ENCODE measurements around the gene HPCAL1.

HPCAL1 gene

DNA sequence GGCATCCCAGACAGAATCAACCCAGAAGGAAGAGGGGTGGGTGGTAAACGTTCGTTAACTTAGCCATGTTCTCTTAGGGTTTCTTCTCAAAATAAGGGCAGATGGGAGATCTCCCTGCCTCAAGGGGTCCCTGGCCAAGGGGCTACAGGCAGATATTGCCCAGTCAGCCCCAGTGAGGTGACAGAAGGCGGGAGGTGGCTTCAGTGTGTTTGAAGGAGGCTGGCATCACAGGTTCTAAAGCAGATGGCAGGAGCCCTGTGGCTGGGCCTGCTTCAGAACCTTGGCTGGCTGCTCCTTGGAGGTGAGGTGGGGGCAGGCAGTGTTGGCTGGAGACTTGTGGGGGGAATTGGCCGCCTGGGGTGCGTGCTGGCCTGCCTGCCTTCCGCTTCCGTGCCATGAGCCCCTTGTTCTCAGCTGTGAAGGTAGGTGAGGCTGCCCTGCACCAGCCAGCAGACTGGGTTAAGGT, 23.5 kb downstream of the HPCAL1 start:
- TF ChIP-seq, protein P1, sequence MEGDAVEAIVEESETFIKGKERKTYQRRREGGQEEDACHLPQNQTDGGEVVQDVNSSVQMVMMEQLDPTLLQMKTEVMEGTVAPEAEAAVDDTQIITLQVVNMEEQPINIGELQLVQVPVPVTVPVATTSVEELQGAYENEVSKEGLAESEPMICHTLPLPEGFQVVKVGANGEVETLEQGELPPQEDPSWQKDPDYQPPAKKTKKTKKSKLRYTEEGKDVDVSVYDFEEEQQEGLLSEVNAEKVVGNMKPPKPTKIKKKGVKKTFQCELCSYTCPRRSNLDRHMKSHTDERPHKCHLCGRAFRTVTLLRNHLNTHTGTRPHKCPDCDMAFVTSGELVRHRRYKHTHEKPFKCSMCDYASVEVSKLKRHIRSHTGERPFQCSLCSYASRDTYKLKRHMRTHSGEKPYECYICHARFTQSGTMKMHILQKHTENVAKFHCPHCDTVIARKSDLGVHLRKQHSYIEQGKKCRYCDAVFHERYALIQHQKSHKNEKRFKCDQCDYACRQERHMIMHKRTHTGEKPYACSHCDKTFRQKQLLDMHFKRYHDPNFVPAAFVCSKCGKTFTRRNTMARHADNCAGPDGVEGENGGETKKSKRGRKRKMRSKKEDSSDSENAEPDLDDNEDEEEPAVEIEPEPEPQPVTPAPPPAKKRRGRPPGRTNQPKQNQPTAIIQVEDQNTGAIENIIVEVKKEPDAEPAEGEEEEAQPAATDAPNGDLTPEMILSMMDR (IDR thresholded peaks at IDR 0.05; ENCODE audit: low read depth, low read length, missing control alignments): no peak
- no peak for DNase-seq (ENCODE audit: low read depth)
- in situ Hi-C loops (cut with HindIII; ENCODE audit: low sequenced_read_pairs): no loop called here
- H3K4me3 ChIP-seq (ENCODE audit: low read depth, low read length): no peak overlapping the region

DNA sequence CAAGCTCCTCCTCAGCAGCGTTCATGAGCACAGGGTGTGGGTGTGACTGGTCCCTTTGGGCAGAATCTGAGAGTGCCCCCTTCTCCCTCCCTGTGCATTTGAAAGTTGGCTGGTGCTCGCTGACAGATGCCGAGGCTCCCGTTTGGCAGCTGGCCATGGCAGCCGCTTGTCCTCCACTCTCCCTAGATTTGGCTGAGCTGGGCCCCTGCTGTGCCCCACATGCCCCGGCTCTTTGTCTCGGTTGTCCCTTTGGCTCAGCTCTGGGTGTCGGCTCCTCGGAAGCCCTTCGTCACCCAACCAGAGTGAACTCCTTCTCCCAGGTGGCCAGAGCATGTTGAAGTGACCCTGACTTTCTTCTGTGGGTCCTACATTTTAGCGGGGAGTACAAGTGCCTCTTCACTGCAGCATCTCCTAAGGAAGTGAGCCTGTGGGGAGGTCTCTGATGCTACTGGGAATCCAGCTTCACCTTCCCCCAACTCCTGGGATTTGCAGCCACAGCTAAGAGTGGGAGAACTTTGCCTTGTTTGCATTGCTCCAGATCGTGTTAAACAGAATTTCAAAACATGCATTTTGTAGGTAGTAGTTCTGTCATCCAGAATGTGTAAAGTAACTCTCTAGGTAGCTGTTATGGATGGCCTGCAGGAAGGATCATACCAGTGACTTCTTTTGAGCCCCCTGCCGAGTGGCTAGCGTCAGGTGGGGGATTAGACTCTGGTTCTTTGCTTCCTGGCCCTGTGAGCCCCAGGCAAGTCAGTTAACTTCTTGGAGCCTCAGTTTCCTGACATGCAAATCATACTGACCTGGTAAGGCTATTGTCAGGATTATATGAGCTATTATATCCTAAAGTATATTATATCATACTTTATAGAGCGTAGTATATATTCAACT, 24.2 kb downstream of the HPCAL1 start:
- no peak for DNase-seq (ENCODE audit: low read depth)
- in situ Hi-C loops (cut with HindIII; ENCODE audit: low sequenced_read_pairs): no loop called here
- TF ChIP-seq, protein P1 (IDR thresholded peaks at IDR 0.05; ENCODE audit: low read depth, low read length, missing control alignments): no peak
- H3K4me3 ChIP-seq (ENCODE audit: low read depth, low read length): no peak overlapping the region

DNA sequence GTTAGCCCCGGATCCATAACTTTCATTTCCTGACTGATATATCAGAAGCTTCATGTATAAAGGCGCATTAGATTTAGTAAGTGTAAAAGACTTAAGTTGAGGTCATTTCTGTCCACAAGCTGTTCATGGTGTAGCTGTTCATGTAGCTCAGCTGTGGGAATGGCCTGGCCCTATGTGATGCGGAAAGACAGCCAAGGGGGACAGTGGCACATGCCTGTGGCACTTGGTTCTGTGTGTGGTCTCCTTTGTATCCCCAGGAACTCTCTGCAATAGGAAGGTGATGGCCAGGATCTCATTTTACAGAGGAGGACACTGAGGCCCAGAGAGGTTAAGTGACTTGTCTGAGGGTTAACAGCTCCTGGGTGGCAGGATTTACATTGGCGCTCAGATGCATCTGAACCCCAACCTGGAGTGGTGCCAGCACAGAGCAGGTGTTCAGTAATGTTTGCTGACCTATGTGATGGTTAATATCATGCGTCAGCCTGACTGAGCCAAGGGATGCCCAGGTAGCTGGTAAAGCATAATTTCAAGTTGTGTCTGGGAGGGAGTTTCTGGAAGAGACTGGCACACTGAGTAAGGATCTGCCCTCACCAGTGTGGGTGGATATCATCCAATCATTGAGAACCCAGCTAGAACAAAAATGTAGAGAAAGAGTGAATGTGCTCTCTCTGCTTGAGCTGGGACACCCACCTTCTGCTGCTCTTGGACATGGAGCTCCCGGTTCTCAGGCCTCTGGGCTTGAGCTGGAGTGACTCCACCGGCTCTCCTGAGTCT, 25.4 kb downstream of the HPCAL1 start:
- in situ Hi-C loops (cut with HindIII; ENCODE audit: low sequenced_read_pairs): no loop called here
- TF ChIP-seq, protein P1 (IDR thresholded peaks at IDR 0.05; ENCODE audit: low read depth, low read length, missing control alignments): no peak
- no peak for DNase-seq (ENCODE audit: low read depth)
- H3K4me3 ChIP-seq (ENCODE audit: low read depth, low read length): no peak overlapping the region

DNA sequence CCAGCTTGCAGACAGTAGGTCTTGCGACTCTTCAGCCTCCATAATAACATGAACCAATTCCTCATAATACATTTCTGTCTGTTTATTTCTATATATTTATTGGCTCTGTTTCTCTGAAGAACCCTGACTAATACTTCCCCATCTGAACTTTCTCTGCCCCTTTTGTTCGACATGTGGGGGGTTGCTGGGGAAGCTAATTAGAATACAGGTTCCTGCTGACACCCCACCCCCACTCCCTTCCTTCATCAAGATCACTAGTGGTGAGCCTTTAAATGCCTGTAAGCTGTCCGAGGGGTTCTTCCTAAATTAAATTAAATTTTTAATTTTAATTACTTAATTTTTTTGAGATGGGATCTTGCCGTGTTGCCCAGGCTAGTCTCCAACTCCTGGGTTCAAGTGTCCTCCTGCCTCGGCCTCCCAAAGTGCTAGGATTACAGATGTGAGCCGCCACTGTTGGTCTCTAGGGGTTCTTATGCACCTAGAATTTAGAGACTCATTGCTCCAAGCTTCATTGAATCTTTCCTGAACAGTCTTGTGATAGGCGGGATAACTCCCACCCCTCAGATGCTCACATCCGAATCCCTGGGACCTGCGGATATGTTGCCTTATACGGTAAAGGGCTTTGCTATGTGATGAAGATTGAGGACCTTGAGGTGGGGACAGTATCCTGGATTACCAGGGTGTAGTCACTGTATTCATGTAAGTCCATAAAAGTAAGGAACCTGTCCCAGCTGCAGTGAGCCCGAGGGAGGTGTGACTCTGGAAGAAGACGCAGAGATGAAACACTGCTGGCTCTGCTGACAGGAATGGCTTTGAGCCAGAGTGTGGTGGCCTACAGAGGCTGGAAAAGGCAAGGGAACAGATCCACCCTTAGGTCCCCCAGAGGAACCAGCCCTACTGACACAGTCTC, 26.2 kb downstream of the HPCAL1 start:
- no peak overlapping the region for H3K4me3 ChIP-seq (ENCODE audit: low read depth, low read length)
- no peak for DNase-seq (ENCODE audit: low read depth)
- in situ Hi-C loops (cut with HindIII; ENCODE audit: low sequenced_read_pairs): no loop called here
- TF ChIP-seq, protein P1 (IDR thresholded peaks at IDR 0.05; ENCODE audit: low read depth, low read length, missing control alignments): no peak

DNA sequence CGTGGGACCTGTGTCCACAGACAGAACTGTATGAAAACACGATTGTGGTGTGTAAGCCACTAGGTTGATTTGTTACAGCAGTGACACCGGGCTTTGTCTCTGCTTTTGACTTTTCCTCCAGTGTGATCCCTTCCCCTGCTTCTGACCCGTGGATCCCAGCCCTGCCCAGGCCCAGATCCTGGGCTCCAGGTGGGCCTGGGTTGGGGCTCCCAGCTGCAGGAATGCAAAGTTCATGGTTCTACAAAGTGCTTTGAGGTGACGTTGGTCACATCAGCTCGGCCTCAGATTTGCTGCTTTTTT, 26.8 kb downstream of the HPCAL1 start:
- no peak for DNase-seq (ENCODE audit: low read depth)
- no peak overlapping the region for H3K4me3 ChIP-seq (ENCODE audit: low read depth, low read length)
- in situ Hi-C loops (cut with HindIII; ENCODE audit: low sequenced_read_pairs): no loop called here
- TF ChIP-seq, protein P1 (IDR thresholded peaks at IDR 0.05; ENCODE audit: low read depth, low read length, missing control alignments): no peak

All from astrocyte of the cerebellum (primary cell).